ENCODE results near the gene NCAM1.

DNA sequence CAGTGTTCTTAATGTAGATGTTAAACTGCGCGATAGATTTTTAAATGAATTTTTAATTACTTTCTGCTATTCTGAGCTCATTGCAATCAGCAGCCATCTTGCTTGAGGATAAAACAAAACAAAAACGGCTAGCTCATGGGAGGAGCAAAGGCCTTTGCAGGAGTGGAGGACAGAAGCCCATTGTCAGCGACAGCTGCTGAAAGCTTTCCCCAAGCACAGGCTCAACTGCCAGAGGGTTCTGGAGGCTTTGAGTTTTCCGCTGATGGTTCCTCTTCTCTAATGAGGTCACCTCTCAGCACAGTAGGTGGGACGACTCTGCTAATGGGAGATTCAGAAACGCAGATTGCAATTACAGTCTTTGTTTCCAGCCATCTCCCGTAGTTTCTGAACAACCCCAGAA is 186.0 kb downstream of the NCAM1 start:
- TF ChIP-seq, protein P1, sequence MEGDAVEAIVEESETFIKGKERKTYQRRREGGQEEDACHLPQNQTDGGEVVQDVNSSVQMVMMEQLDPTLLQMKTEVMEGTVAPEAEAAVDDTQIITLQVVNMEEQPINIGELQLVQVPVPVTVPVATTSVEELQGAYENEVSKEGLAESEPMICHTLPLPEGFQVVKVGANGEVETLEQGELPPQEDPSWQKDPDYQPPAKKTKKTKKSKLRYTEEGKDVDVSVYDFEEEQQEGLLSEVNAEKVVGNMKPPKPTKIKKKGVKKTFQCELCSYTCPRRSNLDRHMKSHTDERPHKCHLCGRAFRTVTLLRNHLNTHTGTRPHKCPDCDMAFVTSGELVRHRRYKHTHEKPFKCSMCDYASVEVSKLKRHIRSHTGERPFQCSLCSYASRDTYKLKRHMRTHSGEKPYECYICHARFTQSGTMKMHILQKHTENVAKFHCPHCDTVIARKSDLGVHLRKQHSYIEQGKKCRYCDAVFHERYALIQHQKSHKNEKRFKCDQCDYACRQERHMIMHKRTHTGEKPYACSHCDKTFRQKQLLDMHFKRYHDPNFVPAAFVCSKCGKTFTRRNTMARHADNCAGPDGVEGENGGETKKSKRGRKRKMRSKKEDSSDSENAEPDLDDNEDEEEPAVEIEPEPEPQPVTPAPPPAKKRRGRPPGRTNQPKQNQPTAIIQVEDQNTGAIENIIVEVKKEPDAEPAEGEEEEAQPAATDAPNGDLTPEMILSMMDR (conservative IDR thresholded peaks at IDR 0.05; ENCODE audit: low read depth in 2 of 2) = no peak
- TF ChIP-seq CREB1 (CRISPR knock-in tag; IDR thresholded peaks at IDR 0.05; ENCODE audit: low read depth) (no peak), EZH2 (IDR thresholded peaks at IDR 0.05; ENCODE audit: low read depth, unreplicated experiment) (no peak), EZH2phosphoT487 (IDR thresholded peaks at IDR 0.05; ENCODE audit: unreplicated experiment) (no peak), POLR2AphosphoS5 (IDR thresholded peaks at IDR 0.05; ENCODE audit: low read depth) (no peak)
- TF ChIP-seq, protein P2, sequence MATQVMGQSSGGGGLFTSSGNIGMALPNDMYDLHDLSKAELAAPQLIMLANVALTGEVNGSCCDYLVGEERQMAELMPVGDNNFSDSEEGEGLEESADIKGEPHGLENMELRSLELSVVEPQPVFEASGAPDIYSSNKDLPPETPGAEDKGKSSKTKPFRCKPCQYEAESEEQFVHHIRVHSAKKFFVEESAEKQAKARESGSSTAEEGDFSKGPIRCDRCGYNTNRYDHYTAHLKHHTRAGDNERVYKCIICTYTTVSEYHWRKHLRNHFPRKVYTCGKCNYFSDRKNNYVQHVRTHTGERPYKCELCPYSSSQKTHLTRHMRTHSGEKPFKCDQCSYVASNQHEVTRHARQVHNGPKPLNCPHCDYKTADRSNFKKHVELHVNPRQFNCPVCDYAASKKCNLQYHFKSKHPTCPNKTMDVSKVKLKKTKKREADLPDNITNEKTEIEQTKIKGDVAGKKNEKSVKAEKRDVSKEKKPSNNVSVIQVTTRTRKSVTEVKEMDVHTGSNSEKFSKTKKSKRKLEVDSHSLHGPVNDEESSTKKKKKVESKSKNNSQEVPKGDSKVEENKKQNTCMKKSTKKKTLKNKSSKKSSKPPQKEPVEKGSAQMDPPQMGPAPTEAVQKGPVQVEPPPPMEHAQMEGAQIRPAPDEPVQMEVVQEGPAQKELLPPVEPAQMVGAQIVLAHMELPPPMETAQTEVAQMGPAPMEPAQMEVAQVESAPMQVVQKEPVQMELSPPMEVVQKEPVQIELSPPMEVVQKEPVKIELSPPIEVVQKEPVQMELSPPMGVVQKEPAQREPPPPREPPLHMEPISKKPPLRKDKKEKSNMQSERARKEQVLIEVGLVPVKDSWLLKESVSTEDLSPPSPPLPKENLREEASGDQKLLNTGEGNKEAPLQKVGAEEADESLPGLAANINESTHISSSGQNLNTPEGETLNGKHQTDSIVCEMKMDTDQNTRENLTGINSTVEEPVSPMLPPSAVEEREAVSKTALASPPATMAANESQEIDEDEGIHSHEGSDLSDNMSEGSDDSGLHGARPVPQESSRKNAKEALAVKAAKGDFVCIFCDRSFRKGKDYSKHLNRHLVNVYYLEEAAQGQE (IDR thresholded peaks at IDR 0.05; ENCODE audit: unreplicated experiment) = no peak
